ENCODE data around the gene PPP2R1A. TPM values are rescaled to one million over a fixed set of nuclear protein-coding genes. Genes with fewer than 3 reads are reported as not detected.

Gene PPP2R1A
- total RNA-seq, result 146 and 178 TPM in 2 replicates

GRCh38 chr19:52189735-52190486 lies at the start of gene PPP2R1A:
Gene PPP2R1A (plus strand): TSS chr19:52190052. CDS start chr19:52190097, 45 bp downstream.

GRCh38 chr19:52171321-52172169 lies 18.3 kb upstream of the PPP2R1A start, which contains the start of gene ZNF836:
Gene ZNF836 (minus strand): TSS chr19:52171621. CDS start chr19:52168072, 3,549 bp downstream.

DNA sequence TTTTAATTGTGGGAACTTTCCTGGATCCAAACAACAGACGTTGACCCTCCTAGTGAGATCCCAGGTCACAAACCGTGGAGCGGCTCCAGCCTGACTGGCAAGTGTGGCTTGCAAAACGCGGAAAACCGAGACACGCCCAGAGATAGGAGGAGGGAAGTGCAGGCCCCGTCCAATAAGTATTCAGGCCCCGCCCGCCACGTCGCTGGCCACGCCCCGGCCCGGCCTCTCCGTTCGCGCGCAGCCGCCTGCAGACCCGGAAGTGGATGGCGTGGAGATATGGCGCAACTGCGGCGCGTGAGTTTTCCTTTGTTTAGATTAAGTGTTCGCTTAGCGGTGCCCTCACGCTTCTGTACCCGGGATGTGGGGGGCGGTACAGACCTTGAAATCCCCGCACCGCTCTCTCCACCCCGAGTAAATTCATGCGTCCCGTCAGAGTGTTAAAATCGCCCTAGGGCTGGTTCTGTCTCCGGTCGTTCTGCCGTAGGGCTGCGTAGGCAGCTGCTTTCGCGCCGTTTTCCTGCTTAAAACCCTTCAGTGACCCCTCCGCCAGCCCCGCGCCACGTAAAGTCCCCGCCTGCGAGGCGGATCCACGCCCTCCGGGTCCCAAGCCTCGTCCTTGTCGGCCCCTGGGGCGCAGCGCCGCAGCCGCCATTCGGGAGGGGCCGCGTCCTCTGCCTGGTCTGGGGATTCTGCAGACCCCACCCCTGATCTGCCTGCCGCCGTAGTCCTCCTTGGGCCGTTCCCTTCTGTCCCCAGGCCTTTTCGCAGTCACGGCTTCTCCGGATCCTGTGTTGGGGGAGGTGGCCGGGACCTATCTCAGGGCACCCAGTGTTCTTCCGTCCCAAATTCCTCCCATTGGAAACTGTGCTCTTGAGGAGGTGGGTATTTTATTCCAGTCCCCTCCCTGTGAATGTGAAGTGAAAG lies 79.7 kb downstream of the PPP2R1A start, which contains the start of gene ZNF766:
TSS of gene ZNF766 (plus strand) at position 250 of the 924 bp plus-strand sequence. CDS start at position 277, 27 bp downstream.

Other genes starting within 250 kb of the PPP2R1A start
- 8.2 and 14.1 TPM in 2 replicates for gene ZNF350, start 203.2 kb upstream of the PPP2R1A start, total RNA-seq
- gene ZNF615, start 181.8 kb upstream of the PPP2R1A start, total RNA-seq, result 11.5 and 20.0 TPM in 2 replicates
- gene ZNF614, start 161.7 kb upstream of the PPP2R1A start, total RNA-seq, result 10.7 and 12.7 TPM in 2 replicates
- gene ZNF432, start 141.2 kb upstream of the PPP2R1A start, total RNA-seq, result 8.8 and 14.7 TPM in 2 replicates
- 21.5 and 43.4 TPM in 2 replicates for gene ZNF841, start 94.3 kb upstream of the PPP2R1A start, total RNA-seq
- 12.8 and 18.3 TPM in 2 replicates for gene ZNF616, start 50.1 kb upstream of the PPP2R1A start, total RNA-seq
- 3.1 and 7.6 TPM in 2 replicates for gene ZNF836, start 18.4 kb upstream of the PPP2R1A start, total RNA-seq
- 9.6 and 14.7 TPM in 2 replicates for gene ZNF766, start 79.5 kb downstream of the PPP2R1A start, total RNA-seq
- gene ZNF480, start 107.1 kb downstream of the PPP2R1A start, total RNA-seq, result 4.2 and 5.0 TPM in 2 replicates
- 2.5 and 4.8 TPM in 2 replicates for gene ZNF610, start 146.2 kb downstream of the PPP2R1A start, total RNA-seq
- gene ZNF880, start 179.9 kb downstream of the PPP2R1A start, total RNA-seq, result 28.8 and 31.0 TPM in 2 replicates
- 17.1 and 26.5 TPM in 2 replicates for gene ZNF528, start 207.8 kb downstream of the PPP2R1A start, total RNA-seq
- gene ZNF534, start 239.1 kb downstream of the PPP2R1A start, total RNA-seq, result under 0.01 TPM in 1 of 2 replicates, not detected in the other

Data from regular cardiac myocyte (primary cell).